Activated naive CD4-positive, alpha-beta T cell treated with anti-CD3 and anti-CD28 coated beads, Interleukin-2, amount 50 U/mL, for 24 hours (primary cell): ENCODE data around the gene TAF1C.
"Not testable (repeated sequence)": the region's sequence is repeated elsewhere in the genome, so short reads cannot be mapped to it uniquely, and the experiment has no call there.

Experiments
- H3K27ac Mint-ChIP-seq: one replicate; pipeline ENCODE4 v1.8.0; 2021; ENCODE audit warnings: mild to moderate bottlenecking, mixed read lengths
- H3K27me3 Mint-ChIP-seq: one replicate; pipeline ENCODE4 v1.8.0; 2021; ENCODE audit warnings: mixed read lengths
- H3K36me3 Mint-ChIP-seq: one replicate; pipeline ENCODE4 v1.8.0; 2021; ENCODE audit warnings: mixed read lengths
- H3K4me1 Mint-ChIP-seq: one replicate; pipeline ENCODE4 v1.8.0; 2021; ENCODE audit warnings: mixed read lengths
- H3K4me3 Mint-ChIP-seq: one replicate; pipeline ENCODE4 v1.8.0; 2021; ENCODE audit warnings: mild to moderate bottlenecking, mixed read lengths
- H3K9me3 Mint-ChIP-seq: one replicate; pipeline ENCODE4 v1.8.0; 2021; ENCODE audit warnings: mixed read lengths

The TAF1C gene

GRCh38 chr16:84218176-84218823 lies 31.4 kb upstream of the TAF1C start:
- no peak overlapping the region for H3K27ac Mint-ChIP-seq
- no peaks in the 10 kb centered on the region for H3K36me3 Mint-ChIP-seq
- H3K9me3 Mint-ChIP-seq, result no peaks in the 10 kb centered on the region
- no peaks in the 10 kb centered on the region for H3K4me1 Mint-ChIP-seq
- H3K27me3 Mint-ChIP-seq, result no peaks in the 10 kb centered on the region
- no peak overlapping the region for H3K4me3 Mint-ChIP-seq

GRCh38 chr16:84216144-84216543 lies 29.3 kb upstream of the TAF1C start:
- H3K27ac Mint-ChIP-seq, H3K9me3 Mint-ChIP-seq, H3K36me3 Mint-ChIP-seq, H3K27me3 Mint-ChIP-seq, H3K4me1 Mint-ChIP-seq, H3K4me3 Mint-ChIP-seq: not testable (repeated sequence)

DNA sequence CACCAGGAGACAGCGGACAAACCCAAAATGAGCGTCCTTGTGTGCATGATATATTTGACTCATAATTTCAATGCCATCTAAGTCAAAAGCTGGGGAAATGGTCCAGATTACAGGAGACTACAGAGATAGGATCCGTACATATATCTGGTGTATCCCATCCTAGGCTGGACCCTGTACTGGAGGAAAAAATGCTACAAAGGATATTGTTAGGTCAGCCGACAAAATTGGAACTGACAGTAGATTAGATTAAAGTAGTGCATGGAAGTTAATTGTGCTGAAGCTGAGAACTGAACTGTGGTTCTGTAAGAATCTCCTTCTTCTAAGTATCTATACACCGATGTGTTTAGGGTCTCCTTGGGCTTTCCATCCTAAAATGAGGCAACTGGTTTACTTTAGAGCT lies 28.7 kb upstream of the TAF1C start:
- Mint-ChIP-seq H3K4me1 (no peaks in the 10 kb centered on the region), H3K36me3 (no peaks in the 10 kb centered on the region), H3K4me3 (no peak overlapping the region), H3K9me3 (no peaks in the 10 kb centered on the region), H3K27me3 (no peaks in the 10 kb centered on the region), H3K27ac (no peak overlapping the region)

- no peaks in the 10 kb centered on the region for H3K4me1 Mint-ChIP-seq
- no peaks in the 10 kb centered on the region for H3K9me3 Mint-ChIP-seq
- H3K27me3 Mint-ChIP-seq, result no peaks in the 10 kb centered on the region
- no peaks in the 10 kb centered on the region for H3K36me3 Mint-ChIP-seq
- H3K27ac Mint-ChIP-seq, result no peak overlapping the region
- no peak overlapping the region for H3K4me3 Mint-ChIP-seq
Observed at GRCh38 chr16:84214451-84215066, 27.7 kb upstream of the TAF1C start.

DNA sequence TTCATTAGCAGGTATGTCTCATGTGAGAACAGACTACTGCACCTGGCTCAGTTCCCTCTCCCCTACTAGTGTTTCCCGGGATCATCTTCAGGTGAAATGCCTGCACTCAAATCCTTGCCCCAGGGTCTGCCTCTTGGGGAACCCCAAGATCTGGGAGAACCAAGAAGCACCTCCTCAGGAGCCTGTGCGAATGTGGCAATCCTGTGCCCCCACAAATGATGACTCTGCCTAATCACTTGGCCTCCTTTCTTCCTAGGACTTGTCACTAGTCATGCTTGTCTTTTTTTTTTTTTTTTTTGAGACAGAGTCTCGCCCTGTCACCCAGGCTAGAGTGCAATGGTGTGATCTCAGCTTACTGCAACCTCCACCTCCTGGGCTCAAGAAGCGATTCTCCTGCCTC lies 25.8 kb upstream of the TAF1C start:
- no peak overlapping the region for H3K27ac Mint-ChIP-seq
- no peaks in the 10 kb centered on the region for H3K36me3 Mint-ChIP-seq
- no peaks in the 10 kb centered on the region for H3K9me3 Mint-ChIP-seq
- no peaks in the 10 kb centered on the region for H3K27me3 Mint-ChIP-seq
- no peak overlapping the region for H3K4me3 Mint-ChIP-seq
- no peaks in the 10 kb centered on the region for H3K4me1 Mint-ChIP-seq

DNA sequence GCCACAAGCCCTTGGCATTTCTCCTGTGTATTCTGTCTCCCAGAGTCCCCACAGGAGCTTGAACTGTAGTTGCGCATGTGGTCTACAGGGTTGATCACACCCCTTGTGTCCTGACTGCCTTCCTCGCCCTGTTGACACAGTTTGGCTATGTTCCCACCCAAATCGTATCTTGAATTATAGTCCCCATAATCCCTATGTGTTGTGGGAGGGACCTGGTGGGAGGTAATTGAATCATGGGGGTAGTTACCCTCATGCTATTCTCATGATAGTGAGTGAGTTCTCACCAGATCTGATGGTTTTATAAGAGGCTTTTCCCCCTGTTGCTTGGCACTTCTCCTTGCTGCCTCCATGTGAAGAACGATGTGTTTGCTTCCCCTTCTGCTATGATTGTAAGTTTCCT lies 25.3 kb upstream of the TAF1C start:
- Mint-ChIP-seq H3K36me3 (no peaks in the 10 kb centered on the region), H3K27me3 (no peaks in the 10 kb centered on the region), H3K4me1 (no peaks in the 10 kb centered on the region), H3K27ac (no peak overlapping the region), H3K4me3 (no peak overlapping the region), H3K9me3 (no peaks in the 10 kb centered on the region)

DNA sequence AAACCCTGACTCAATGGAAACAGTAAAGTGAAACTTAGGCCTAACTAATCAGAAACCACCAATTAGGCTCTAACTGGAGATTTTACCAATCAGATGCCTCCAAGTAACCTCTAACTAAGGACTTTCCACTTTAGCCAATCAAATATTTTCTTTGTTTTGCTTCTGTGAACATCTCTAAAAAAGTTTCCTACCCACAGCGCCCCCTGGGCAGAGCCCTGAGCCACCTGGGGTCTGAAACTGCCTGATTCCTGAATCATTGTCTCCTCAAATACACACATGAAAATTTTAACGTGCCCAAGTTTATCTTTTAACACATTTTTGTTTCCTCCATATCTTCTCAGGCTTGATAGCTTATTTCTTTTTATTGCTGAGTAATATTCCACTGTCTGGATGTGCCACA lies 23.1 kb upstream of the TAF1C start:
- Mint-ChIP-seq H3K9me3 (no peaks in the 10 kb centered on the region), H3K4me1 (no peaks in the 10 kb centered on the region), H3K4me3 (no peak overlapping the region), H3K27ac (no peak overlapping the region), H3K36me3 (no peaks in the 10 kb centered on the region), H3K27me3 (no peaks in the 10 kb centered on the region)

DNA sequence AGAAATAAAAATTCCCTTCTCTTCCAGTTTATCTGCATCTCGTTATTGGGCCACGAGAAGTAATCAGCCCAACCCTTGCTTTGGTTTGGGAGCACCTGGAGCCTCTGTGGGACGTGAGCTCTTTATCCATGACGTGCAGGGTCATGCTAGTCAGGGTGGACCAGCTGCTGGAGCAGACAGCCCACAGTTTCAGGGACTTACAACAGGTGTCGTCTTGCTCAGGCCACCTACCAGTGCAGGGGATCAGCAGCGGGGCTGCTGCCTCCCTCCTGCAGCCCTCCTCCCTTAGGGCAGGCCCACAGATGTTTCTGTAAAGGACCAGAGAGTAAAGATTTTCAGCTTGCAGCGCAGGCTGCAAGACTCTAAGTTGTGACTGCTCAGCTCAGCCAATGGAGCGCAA lies 21.0 kb upstream of the TAF1C start:
- no peaks in the 10 kb centered on the region for H3K36me3 Mint-ChIP-seq
- H3K4me1 Mint-ChIP-seq, result no peaks in the 10 kb centered on the region
- H3K4me3 Mint-ChIP-seq, result no peak overlapping the region
- no peaks in the 10 kb centered on the region for H3K27me3 Mint-ChIP-seq
- no peaks in the 10 kb centered on the region for H3K9me3 Mint-ChIP-seq
- H3K27ac Mint-ChIP-seq, result no peak overlapping the region

DNA sequence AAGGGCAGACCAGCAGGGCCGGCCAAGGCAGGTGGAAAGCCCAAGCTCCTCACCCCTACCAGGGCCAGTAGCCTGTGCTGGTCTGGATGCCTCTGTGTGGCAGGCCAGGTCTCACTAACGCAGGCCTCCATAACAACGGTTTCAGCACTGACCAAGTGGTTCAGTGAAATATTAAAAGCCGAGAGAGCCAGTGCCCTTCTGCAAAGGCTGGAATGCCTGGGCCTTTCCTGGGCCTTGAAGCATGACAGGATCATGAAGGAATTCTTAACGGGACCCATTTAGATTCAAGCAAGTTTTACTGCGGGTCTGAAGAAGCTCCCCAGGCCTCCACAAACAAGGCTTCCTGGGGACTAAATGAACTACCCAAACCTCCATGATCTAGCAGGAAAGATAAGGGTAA lies 20.4 kb upstream of the TAF1C start:
- H3K4me1 Mint-ChIP-seq, result no peaks in the 10 kb centered on the region
- no peak overlapping the region for H3K4me3 Mint-ChIP-seq
- H3K36me3 Mint-ChIP-seq, result no peaks in the 10 kb centered on the region
- no peaks in the 10 kb centered on the region for H3K9me3 Mint-ChIP-seq
- H3K27ac Mint-ChIP-seq, result no peak overlapping the region
- H3K27me3 Mint-ChIP-seq, result no peaks in the 10 kb centered on the region

- Mint-ChIP-seq H3K4me3 (no peak overlapping the region), H3K4me1 (no peaks in the 10 kb centered on the region), H3K9me3 (no peaks in the 10 kb centered on the region), H3K36me3 (no peaks in the 10 kb centered on the region), H3K27me3 (no peaks in the 10 kb centered on the region), H3K27ac (no peak overlapping the region)
Observed at GRCh38 chr16:84205976-84206691, 19.3 kb upstream of the TAF1C start.

GRCh38 chr16:84205123-84205522 lies 18.3 kb upstream of the TAF1C start:
- not testable (repeated sequence) for H3K4me3 Mint-ChIP-seq, H3K9me3 Mint-ChIP-seq, H3K36me3 Mint-ChIP-seq, H3K27me3 Mint-ChIP-seq, H3K4me1 Mint-ChIP-seq, H3K27ac Mint-ChIP-seq

- H3K36me3 Mint-ChIP-seq, H3K4me1 Mint-ChIP-seq, H3K27me3 Mint-ChIP-seq, H3K9me3 Mint-ChIP-seq, H3K4me3 Mint-ChIP-seq, H3K27ac Mint-ChIP-seq: not testable (repeated sequence)
Observed at GRCh38 chr16:84204551-84204950, 17.7 kb upstream of the TAF1C start.

GRCh38 chr16:84199861-84200260 lies 13.0 kb upstream of the TAF1C start:
- Mint-ChIP-seq H3K9me3 (no peaks in the 10 kb centered on the region), H3K36me3 (no peaks in the 10 kb centered on the region), H3K4me3 (no peak overlapping the region), H3K4me1 (no peaks in the 10 kb centered on the region), H3K27ac (no peak overlapping the region), H3K27me3 (no peaks in the 10 kb centered on the region)

- H3K27ac Mint-ChIP-seq, result no peak overlapping the region
Observed at GRCh38 chr16:84199097-84199496, 12.2 kb upstream of the TAF1C start.

DNA sequence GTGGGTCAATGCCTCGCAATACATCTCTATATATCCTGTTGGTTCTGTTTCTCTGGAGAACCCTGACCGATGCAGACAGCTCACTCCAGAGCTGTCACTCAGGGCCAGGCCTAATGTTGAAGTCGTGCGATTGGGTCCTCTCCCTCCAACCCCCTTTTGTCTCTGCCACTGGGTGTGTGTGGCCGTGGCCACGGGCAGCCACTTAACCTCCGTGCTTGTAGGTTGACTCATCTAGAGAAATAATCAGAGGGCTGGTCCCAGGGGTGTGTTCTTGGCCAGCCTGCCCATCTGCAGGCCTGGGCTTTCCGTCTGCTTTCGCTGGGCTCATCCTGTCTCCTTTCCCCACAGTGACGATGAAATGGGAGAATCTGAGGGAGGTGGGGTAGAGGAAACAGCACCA lies 11.5 kb upstream of the TAF1C start:
- no peak overlapping the region for H3K27ac Mint-ChIP-seq
- H3K36me3 Mint-ChIP-seq, result no peaks in the 10 kb centered on the region
- no peaks in the 10 kb centered on the region for H3K9me3 Mint-ChIP-seq
- H3K27me3 Mint-ChIP-seq, result no peaks in the 10 kb centered on the region
- peaks cover 12% of the 10 kb centered on the region for H3K4me1 Mint-ChIP-seq
- H3K4me3 Mint-ChIP-seq, result no peak overlapping the region

More at GRCh38 chr16:84199097-84199496, 12.2 kb upstream of the TAF1C start:
- H3K4me1 Mint-ChIP-seq, result peaks cover 5% of the 10 kb centered on the region
- no peaks in the 10 kb centered on the region for H3K9me3 Mint-ChIP-seq
- no peaks in the 10 kb centered on the region for H3K36me3 Mint-ChIP-seq
- H3K27me3 Mint-ChIP-seq, result no peaks in the 10 kb centered on the region
- H3K4me3 Mint-ChIP-seq, result no peak overlapping the region

DNA sequence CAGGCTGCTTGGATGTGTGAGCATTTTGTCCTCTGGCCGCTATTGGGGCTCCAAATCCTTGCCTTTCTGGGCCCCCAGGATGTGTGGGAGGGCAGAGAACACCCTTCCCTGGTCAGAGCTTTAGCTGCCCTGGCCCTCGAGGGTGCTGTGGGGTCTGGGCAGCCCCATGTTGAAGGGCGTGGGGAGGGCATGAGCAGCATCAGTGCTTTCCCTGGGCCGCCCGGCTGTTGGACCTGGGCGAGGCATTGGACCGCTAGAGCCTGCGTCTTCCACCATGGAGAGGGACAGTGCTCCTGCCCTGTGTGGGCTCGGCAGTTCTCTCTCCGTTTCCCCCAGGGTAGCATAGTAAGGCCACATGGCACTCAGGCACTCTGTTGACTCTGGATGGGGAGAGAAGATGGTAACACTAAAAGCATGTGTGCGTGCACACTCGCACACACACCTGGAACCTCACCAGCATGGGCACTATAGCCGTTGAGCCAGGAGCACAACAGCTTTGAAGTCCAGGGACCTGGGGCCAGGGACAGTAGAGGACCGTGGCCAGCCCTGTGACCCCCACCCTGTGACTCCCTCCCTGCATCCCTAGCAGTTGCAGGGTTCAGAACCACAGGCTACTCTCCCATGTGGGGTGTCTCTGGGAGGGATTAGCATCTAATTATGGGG lies 10.7 kb upstream of the TAF1C start:
- H3K27ac Mint-ChIP-seq, result no peak overlapping the region
- no peak overlapping the region for H3K4me3 Mint-ChIP-seq
- H3K27me3 Mint-ChIP-seq, result no peaks in the 10 kb centered on the region
- no peaks in the 10 kb centered on the region for H3K36me3 Mint-ChIP-seq
- H3K4me1 Mint-ChIP-seq, result peaks cover 18% of the 10 kb centered on the region
- H3K9me3 Mint-ChIP-seq, result no peaks in the 10 kb centered on the region
